ENCODE results near the gene TMEM198.
A peak's percentile ranks its signal among the peaks of the same experiment; 100 is the strongest.

The TMEM198 gene

GRCh38 chr2:219505585-219505984, 38.2 kb upstream of the TMEM198 start:
- no peak for TF ChIP-seq GATA2 (IDR thresholded peaks at IDR 0.05; ENCODE audit: low read depth, low read length)
- no peak for TF ChIP-seq GATA3 (IDR thresholded peaks at IDR 0.05; ENCODE audit: low read depth, low read length)

GRCh38 chr2:219506153-219506801, 37.6 kb upstream of the TMEM198 start:
- TF ChIP-seq GATA2 (IDR thresholded peaks at IDR 0.05; ENCODE audit: low read depth, low read length) (no peak), GATA3 (IDR thresholded peaks at IDR 0.05; ENCODE audit: low read depth, low read length) (no peak)

GRCh38 chr2:219506802-219507526, 36.9 kb upstream of the TMEM198 start:
- no peak for TF ChIP-seq GATA3 (IDR thresholded peaks at IDR 0.05; ENCODE audit: low read depth, low read length)
- TF ChIP-seq GATA2 (IDR thresholded peaks at IDR 0.05; ENCODE audit: low read depth, low read length): no peak

GRCh38 chr2:219507581-219508443, 36.0 kb upstream of the TMEM198 start:
- peak; percentile 98 for TF ChIP-seq GATA2 (IDR thresholded peaks at IDR 0.05; ENCODE audit: low read depth, low read length)
- no peak; the same call in 1 of the 2 replicates for TF ChIP-seq GATA3 (IDR thresholded peaks at IDR 0.05; ENCODE audit: low read depth, low read length)

- TF ChIP-seq GATA2 (IDR thresholded peaks at IDR 0.05; ENCODE audit: low read depth, low read length) (no peak), GATA3 (IDR thresholded peaks at IDR 0.05; ENCODE audit: low read depth, low read length) (no peak)
These were observed 35.4 kb upstream of the TMEM198 start for GRCh38 chr2:219508444-219508734.

GRCh38 chr2:219508971-219509779, 34.7 kb upstream of the TMEM198 start:
- no peak for TF ChIP-seq GATA3 (IDR thresholded peaks at IDR 0.05; ENCODE audit: low read depth, low read length)
- TF ChIP-seq GATA2 (IDR thresholded peaks at IDR 0.05; ENCODE audit: low read depth, low read length): peak; percentile 50

GRCh38 chr2:219509780-219510511, 33.9 kb upstream of the TMEM198 start:
- TF ChIP-seq GATA3 (IDR thresholded peaks at IDR 0.05; ENCODE audit: low read depth, low read length) (no peak), GATA2 (IDR thresholded peaks at IDR 0.05; ENCODE audit: low read depth, low read length) (peak; percentile 65)

- no peak for TF ChIP-seq GATA2 (IDR thresholded peaks at IDR 0.05; ENCODE audit: low read depth, low read length)
- no peak for TF ChIP-seq GATA3 (IDR thresholded peaks at IDR 0.05; ENCODE audit: low read depth, low read length)
These were observed 33.2 kb upstream of the TMEM198 start for GRCh38 chr2:219510512-219511135.

- no peak for TF ChIP-seq GATA3 (IDR thresholded peaks at IDR 0.05; ENCODE audit: low read depth, low read length)
- TF ChIP-seq GATA2 (IDR thresholded peaks at IDR 0.05; ENCODE audit: low read depth, low read length): peak; percentile 37; the same call in 1 of the 2 replicates
These were observed 32.1 kb upstream of the TMEM198 start for GRCh38 chr2:219511547-219512325.

GRCh38 chr2:219512524-219513216, 31.2 kb upstream of the TMEM198 start:
- TF ChIP-seq GATA3 (IDR thresholded peaks at IDR 0.05; ENCODE audit: low read depth, low read length): no peak
- TF ChIP-seq GATA2 (IDR thresholded peaks at IDR 0.05; ENCODE audit: low read depth, low read length): 0 out of 2 replicates have a peak, but pooled peaks have one; percentile 17

- no peak for TF ChIP-seq GATA3 (IDR thresholded peaks at IDR 0.05; ENCODE audit: low read depth, low read length)
- no peak for TF ChIP-seq GATA2 (IDR thresholded peaks at IDR 0.05; ENCODE audit: low read depth, low read length)
These were observed 30.0 kb upstream of the TMEM198 start for GRCh38 chr2:219513787-219514186.
